ENCODE measurements around the gene GLYR1.

GRCh38 chr16:4832698-4833343 lies 14.3 kb downstream of the GLYR1 start:
- TF ChIP-seq CTCF (IDR thresholded peaks at IDR 0.05): no peak
- no peak for TF ChIP-seq EZH2 (IDR thresholded peaks at IDR 0.05; ENCODE audit: borderline replicate concordance, insufficient read depth, low read depth, low read length, poor library complexity, severe bottlenecking)

Measured in B cell (primary cell).